ENCODE results near the gene ALPK1.

Gene ALPK1

DNA sequence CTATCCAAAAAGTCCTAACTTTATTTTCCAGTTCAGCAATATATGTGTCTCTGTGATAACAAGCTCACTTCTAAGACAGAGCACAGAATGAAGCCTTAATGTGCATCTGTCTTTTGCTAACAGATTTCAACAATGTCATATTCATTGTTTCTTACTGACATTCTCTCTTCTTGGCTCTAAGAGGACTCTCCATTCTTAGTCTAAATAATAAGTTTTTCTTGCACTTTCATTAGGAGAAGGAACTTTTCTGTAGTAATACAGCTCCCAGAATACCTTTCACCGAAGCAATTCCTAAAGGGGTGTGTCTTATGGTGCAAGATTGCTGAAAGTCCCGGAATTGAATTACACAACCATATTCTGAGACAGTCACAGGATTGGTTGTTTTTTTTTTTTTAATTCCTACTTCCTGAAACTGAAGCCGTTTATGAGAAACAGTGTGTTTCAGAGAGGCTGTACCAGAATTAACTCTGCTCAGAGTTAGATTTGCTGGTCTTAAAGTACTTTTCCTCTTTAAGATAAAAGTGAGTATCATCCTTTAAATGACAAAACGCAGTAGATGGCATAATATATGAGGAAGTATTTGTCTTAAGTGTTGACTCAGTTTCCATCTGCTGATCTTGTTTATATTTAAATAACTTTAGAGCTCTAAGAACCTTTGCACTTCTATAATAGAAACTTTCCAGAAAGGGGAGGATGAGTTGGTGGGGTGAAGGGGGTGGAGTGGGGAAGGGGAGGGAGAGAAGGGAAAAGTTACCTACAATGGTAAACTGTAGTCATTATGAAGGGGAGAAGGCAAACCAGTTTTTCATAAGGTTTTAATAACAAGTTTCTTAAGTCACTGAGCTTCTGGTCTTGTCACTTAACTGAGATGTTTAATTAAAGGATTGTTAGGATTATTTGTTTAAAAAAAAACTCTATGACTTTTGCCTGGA lies at the start of gene ALPK1:
TSS of gene ALPK1 (plus strand) at position 421 of the 932 bp plus-strand sequence.
- TF ChIP-seq, protein P1, sequence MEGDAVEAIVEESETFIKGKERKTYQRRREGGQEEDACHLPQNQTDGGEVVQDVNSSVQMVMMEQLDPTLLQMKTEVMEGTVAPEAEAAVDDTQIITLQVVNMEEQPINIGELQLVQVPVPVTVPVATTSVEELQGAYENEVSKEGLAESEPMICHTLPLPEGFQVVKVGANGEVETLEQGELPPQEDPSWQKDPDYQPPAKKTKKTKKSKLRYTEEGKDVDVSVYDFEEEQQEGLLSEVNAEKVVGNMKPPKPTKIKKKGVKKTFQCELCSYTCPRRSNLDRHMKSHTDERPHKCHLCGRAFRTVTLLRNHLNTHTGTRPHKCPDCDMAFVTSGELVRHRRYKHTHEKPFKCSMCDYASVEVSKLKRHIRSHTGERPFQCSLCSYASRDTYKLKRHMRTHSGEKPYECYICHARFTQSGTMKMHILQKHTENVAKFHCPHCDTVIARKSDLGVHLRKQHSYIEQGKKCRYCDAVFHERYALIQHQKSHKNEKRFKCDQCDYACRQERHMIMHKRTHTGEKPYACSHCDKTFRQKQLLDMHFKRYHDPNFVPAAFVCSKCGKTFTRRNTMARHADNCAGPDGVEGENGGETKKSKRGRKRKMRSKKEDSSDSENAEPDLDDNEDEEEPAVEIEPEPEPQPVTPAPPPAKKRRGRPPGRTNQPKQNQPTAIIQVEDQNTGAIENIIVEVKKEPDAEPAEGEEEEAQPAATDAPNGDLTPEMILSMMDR (IDR thresholded peaks at IDR 0.05; ENCODE audit: extremely low read depth, missing control alignments), result no peak
- peak; percentile 35 for DNase-seq (ENCODE audit: low spot score)

DNA sequence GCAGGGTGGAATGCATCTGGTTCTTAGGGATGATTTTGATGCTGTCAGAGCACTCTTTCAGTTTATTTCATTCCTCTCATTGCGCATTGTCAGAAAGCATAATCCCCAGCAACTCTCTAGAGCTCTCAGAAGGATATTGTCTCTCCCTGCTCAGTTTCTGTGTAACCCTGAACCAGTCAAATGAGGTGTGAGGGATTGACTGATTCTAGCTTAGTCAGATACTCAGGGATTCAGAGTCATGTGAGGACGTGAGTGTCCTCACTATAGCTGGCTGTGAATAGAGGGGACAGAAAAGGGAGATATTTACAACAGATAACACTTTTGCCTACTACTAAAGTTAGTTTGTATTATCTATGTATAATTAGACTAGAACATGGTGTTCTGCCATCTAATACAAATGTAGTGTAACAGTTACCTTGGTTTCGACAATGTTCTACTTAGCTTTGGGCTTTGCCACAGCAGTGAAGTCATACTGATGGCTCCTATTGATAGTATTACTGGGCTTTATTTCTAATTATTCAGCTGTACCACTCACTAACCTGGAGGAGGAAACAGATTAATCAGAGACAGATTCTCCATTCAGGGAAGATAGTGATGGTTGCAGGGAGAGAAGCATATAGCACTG lies 46.0 kb upstream of the ALPK1 start:
- no peak for DNase-seq (ENCODE audit: low spot score)
- TF ChIP-seq, protein P1 (IDR thresholded peaks at IDR 0.05; ENCODE audit: extremely low read depth, missing control alignments), result no peak

DNA sequence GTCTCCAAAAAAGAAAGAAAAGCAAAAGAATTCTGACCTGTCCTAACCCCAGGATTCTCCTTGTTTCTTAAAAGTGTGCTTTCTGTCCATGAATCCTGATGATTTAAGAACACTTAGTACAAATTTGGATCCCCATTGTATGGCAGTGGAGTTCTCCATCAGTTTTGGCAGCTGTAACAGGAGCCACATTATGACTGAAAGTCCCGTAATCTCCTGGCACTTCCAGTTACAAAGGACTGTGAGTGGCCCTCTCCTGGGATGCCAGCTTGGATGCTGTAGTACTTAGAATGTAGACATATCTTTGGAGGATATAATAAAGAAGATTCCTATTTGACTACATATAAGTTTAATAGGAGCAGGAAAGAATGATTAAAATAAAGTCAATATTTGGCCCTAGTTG lies 44.9 kb upstream of the ALPK1 start:
- DNase-seq (ENCODE audit: low spot score), result no peak
- TF ChIP-seq, protein P1 (IDR thresholded peaks at IDR 0.05; ENCODE audit: extremely low read depth, missing control alignments), result no peak

DNA sequence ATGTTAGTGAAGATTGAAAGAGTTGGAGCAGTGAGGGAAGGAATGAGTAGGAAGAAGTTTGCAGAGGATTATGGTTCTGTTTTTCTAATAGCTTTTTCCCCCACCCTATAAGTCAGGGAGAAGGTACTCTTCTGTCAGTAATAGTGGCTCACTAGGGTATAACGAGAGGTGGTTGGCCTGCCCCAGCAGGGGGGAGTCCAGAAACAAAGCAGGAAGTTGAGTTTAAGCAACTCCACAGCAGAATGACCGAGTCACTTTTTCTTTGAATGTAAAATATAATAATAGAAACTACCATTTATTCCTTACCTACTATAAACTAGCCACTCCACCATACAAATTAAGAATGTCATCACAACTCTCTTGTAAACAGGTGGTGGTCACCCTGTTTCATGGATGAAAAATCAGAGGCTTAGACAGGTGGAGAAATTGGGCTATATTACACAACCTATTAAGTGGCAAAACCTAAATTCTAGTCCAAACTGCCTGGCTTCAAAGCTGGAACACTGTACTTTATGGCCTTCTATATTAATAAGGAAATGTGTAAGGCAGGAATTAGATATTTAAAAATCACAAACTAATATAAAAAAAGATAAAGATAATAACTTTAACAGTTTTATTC lies 43.7 kb upstream of the ALPK1 start:
- TF ChIP-seq, protein P1 (IDR thresholded peaks at IDR 0.05; ENCODE audit: extremely low read depth, missing control alignments), result no peak
- peak; percentile 41 for DNase-seq (ENCODE audit: low spot score)

DNA sequence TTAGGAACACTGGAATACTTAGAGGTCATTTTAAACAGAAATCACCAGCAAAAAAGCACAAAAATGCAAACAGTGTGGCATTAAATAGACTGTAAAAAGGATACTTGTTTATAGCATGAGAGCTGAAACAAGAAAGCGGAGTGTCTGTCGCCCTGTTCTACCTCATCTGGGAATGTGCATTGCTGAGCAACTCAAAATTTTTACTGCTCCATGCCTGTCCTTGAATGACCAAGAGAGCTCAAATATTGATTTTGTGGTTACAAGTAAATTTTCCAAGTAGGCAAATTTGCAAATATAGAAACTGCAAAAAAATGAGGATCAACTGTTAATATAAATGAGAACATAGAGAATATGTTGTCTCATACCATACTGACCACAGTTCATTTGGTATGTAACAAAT lies 40.1 kb upstream of the ALPK1 start:
- no peak for DNase-seq (ENCODE audit: low spot score)
- TF ChIP-seq, protein P1 (IDR thresholded peaks at IDR 0.05; ENCODE audit: extremely low read depth, missing control alignments), result no peak

DNA sequence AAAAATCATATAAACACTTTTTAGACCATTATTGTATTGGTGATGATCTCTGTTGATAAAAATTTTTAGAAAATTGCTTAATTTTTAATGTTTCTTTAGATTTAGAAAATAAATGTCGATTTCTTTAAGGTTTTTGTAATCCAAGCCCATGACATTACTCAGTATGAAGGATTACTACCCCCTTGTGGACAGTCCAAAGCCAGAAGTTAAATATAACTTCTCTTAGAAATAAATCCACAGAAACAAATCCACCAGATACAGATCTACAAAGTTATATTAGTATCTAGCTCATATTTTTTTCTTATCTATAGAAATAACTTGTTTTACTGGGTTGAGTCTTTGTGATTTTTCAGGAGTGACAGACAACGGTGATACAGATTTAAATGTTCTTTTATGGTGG lies 30.3 kb upstream of the ALPK1 start:
- TF ChIP-seq, protein P1 (IDR thresholded peaks at IDR 0.05; ENCODE audit: extremely low read depth, missing control alignments), result no peak
- DNase-seq (ENCODE audit: low spot score), result no peak

DNA sequence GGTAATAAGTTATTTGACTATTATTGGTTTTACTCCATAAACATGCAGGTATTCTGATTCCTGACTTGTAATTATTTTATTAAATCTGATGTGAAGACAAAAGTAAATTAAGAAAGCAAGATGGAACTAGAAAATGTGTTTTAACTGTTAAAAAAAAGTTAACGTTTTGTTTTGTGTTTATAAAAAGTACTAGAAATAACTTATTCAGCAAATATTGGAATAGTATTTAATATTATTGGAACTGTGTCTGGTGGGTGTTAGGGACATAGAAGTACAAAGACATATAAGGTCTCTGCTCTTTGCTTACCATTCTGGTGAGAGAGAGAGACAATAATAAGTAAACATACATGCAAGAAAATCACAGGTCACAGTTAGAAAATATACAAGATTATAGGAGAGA lies 27.1 kb upstream of the ALPK1 start:
- TF ChIP-seq, protein P1 (IDR thresholded peaks at IDR 0.05; ENCODE audit: extremely low read depth, missing control alignments), result no peak
- DNase-seq (ENCODE audit: low spot score), result no peak
